B cell (primary cell): ENCODE data around the gene THADA.

ENCODE experiments used
- CTCF ChIP-seq: fragments of 200-600 bp; IDR thresholded peaks from one replicate; pipeline ENCODE4 v1.8.0; 2022; ENCODE audit warnings: antibody characterized with exemption, mild to moderate bottlenecking
- EZH2 ChIP-seq: IDR thresholded peaks from 2 replicates; pipeline ENCODE4 v1.6.1; 2012; ENCODE audit warnings: borderline replicate concordance, low read depth, mild to moderate bottlenecking, moderate library complexity, low read length; ENCODE audit not compliant: insufficient read depth, poor library complexity, severe bottlenecking

GRCh38 chr2:43254331-43254730, 341.5 kb downstream of the THADA start:
- TF ChIP-seq CTCF = no peak
- TF ChIP-seq EZH2 = no peak
